Activated CD8-positive, alpha-beta memory T cell treated with anti-CD3 and anti-CD28 coated beads, Interleukin-2, amount 50 U/mL, for 1 hour (primary cell): Measurements from ENCODE around the gene CD151.
A peak's percentile ranks its signal among the peaks of the same experiment; 100 is the strongest.

Experiments used
- DNase-seq: peaks from one replicate; pipeline ENCODE4 v3.0.0-alpha.2; 2020; ENCODE audit errors: extremely low read depth

The CD151 gene

GRCh38 chr11:832529-833113 is at the start of gene CD151:
Gene CD151 (plus strand): TSS chr11:832952. CDS start chr11:836070, 3,118 bp downstream.
- DNase-seq: no peak

- no peak for DNase-seq
Observed at GRCh38 chr11:783581-784015, 49.2 kb upstream of the CD151 start.

GRCh38 chr11:786235-787083 is 46.3 kb upstream of the CD151 start:
- DNase-seq: no peak

- no peak for DNase-seq
Observed at GRCh38 chr11:787084-787675, 45.6 kb upstream of the CD151 start.

- DNase-seq: no peak
Observed at GRCh38 chr11:788009-788640, 44.6 kb upstream of the CD151 start.

GRCh38 chr11:788953-789940 is 43.5 kb upstream of the CD151 start:
- DNase-seq: no peak

- no peak for DNase-seq
Observed at GRCh38 chr11:789943-790342, 42.8 kb upstream of the CD151 start, which contains the start of gene CEND1. Gene CEND1 (minus strand): TSS chr11:790090. CDS start chr11:788576, 1,514 bp downstream.

GRCh38 chr11:790721-791564 is 41.8 kb upstream of the CD151 start:
- no peak for DNase-seq

- DNase-seq: no peak
Observed at GRCh38 chr11:791658-792534, 40.9 kb upstream of the CD151 start.

GRCh38 chr11:792535-792821 is 40.3 kb upstream of the CD151 start:
- no peak for DNase-seq

- no peak for DNase-seq
Observed at GRCh38 chr11:792873-793272, 39.9 kb upstream of the CD151 start.

- DNase-seq: no peak
Observed at GRCh38 chr11:793556-793955, 39.2 kb upstream of the CD151 start.

GRCh38 chr11:794013-794765 is 38.6 kb upstream of the CD151 start:
- DNase-seq: no peak

GRCh38 chr11:794766-795633 is 37.8 kb upstream of the CD151 start:
- DNase-seq: no peak

- DNase-seq: peak; percentile 39
Observed at GRCh38 chr11:795634-796564, 36.9 kb upstream of the CD151 start.

GRCh38 chr11:796565-797295 is 36.0 kb upstream of the CD151 start:
- no peak for DNase-seq
